Skin epidermis (tissue), 12 donors: ENCODE measurements around the gene RSL24D1.
"Not testable (repeated sequence)": the region's sequence is repeated elsewhere in the genome, so short reads cannot be mapped to it uniquely, and the experiment has no call there.

Experiments
- H3K27ac ChIP-seq, 21 experiments: fragments of 200-600 bp; sonication (generic) in 11 of 21; one replicate each; pipeline ENCODE4 v1.5.0; 2020; ENCODE audit warnings: mild to moderate bottlenecking in 3 of 21, inconsistent platforms in 2 of 21, moderate library complexity in 2 of 21
- H3K4me3 ChIP-seq, 7 experiments: fragments of 200-600 bp; sonication (generic) in 2 of 7; one replicate each; pipeline ENCODE4 v1.5.0; 2020; ENCODE audit warnings: inconsistent platforms in 2 of 7, mild to moderate bottlenecking in 2 of 7, moderate library complexity in 1 of 7

The RSL24D1 gene

GRCh38 chr15:55221090-55222011, 24.6 kb upstream of the RSL24D1 start:
- Histone ChIP-seq H3K4me3 (peak overlapping the region in 1 of 7 experiments; percentile 1), H3K27ac (peak overlapping the region in 17 of 21 experiments; percentile 11 to 84 (median 61))

- peak overlapping the region in 15 of 21 experiments; percentile 11 to 84 (median 61) for H3K27ac ChIP-seq
- peak overlapping the region in 1 of 7 experiments; percentile 1 for H3K4me3 ChIP-seq
These were observed 23.9 kb upstream of the RSL24D1 start for GRCh38 chr15:55220606-55221005.

GRCh38 chr15:55218056-55218455, 21.3 kb upstream of the RSL24D1 start:
- H3K27ac ChIP-seq = peak overlapping the region in 7 of 21 experiments; percentile 3 to 55 (median 20)

GRCh38 chr15:55204464-55204863, 7.7 kb upstream of the RSL24D1 start:
- H3K27ac ChIP-seq = no peak overlapping the region
- H3K4me3 ChIP-seq = no peak overlapping the region

More at GRCh38 chr15:55218056-55218455, 21.3 kb upstream of the RSL24D1 start:
- H3K4me3 ChIP-seq = no peak overlapping the region

GRCh38 chr15:55202206-55202605, 5.5 kb upstream of the RSL24D1 start:
- Histone ChIP-seq H3K4me3 (no peak overlapping the region), H3K27ac (no peak overlapping the region)

GRCh38 chr15:55198706-55199105, 2.0 kb upstream of the RSL24D1 start:
- H3K4me3 ChIP-seq = no peak overlapping the region
- no peak overlapping the region for H3K27ac ChIP-seq

GRCh38 chr15:55197719-55198118, 978 bp upstream of the RSL24D1 start:
- Histone ChIP-seq H3K4me3 (peak overlapping the region; percentile 70 to 95 (median 90)), H3K27ac (peak overlapping the region in 18 of 21 experiments; percentile 71 to 95 (median 88))

GRCh38 chr15:55197362-55197705, 593 bp upstream of the RSL24D1 start:
- peak overlapping the region; percentile 70 to 95 (median 90) for H3K4me3 ChIP-seq

GRCh38 chr15:55195996-55196395, 745 bp downstream of the RSL24D1 start:
- H3K4me3 ChIP-seq = peak overlapping the region; percentile 70 to 95 (median 90)
- peak overlapping the region in 20 of 21 experiments; percentile 71 to 96 (median 89) for H3K27ac ChIP-seq

More at GRCh38 chr15:55197362-55197705, 593 bp upstream of the RSL24D1 start:
- peak overlapping the region in 20 of 21 experiments; percentile 71 to 96 (median 88) for H3K27ac ChIP-seq

GRCh38 chr15:55194256-55194655, 2.5 kb downstream of the RSL24D1 start:
- Histone ChIP-seq H3K27ac (no peak overlapping the region), H3K4me3 (no peak overlapping the region)

- H3K4me3 ChIP-seq = no peak overlapping the region
- H3K27ac ChIP-seq = no peak overlapping the region
These were observed 10.4 kb downstream of the RSL24D1 start for GRCh38 chr15:55186331-55186730.

- Histone ChIP-seq H3K4me3 (no peak overlapping the region), H3K27ac (no peak overlapping the region)
These were observed 13.1 kb downstream of the RSL24D1 start for GRCh38 chr15:55183679-55184078.

GRCh38 chr15:55179141-55179540, 17.6 kb downstream of the RSL24D1 start:
- no peak overlapping the region for H3K27ac ChIP-seq
- H3K4me3 ChIP-seq = no peak overlapping the region

- no peak overlapping the region for H3K27ac ChIP-seq
- H3K4me3 ChIP-seq = no peak overlapping the region
These were observed 26.4 kb downstream of the RSL24D1 start for GRCh38 chr15:55170361-55170760.

- no peak overlapping the region for H3K27ac ChIP-seq
These were observed 28.3 kb downstream of the RSL24D1 start for GRCh38 chr15:55168350-55168974.

GRCh38 chr15:55164284-55164683, 32.5 kb downstream of the RSL24D1 start:
- Histone ChIP-seq H3K4me3 (no peak overlapping the region), H3K27ac (no peak overlapping the region)

More at GRCh38 chr15:55168350-55168974, 28.3 kb downstream of the RSL24D1 start:
- no peak overlapping the region for H3K4me3 ChIP-seq

- Histone ChIP-seq H3K27ac (no peak overlapping the region), H3K4me3 (no peak overlapping the region)
These were observed 45.1 kb downstream of the RSL24D1 start for GRCh38 chr15:55151631-55152030.

- H3K4me3 ChIP-seq, H3K27ac ChIP-seq: not testable (repeated sequence)
These were observed 53.6 kb downstream of the RSL24D1 start for GRCh38 chr15:55143132-55143531.

- Histone ChIP-seq H3K4me3 (no peak overlapping the region), H3K27ac (no peak overlapping the region)
These were observed 62.8 kb downstream of the RSL24D1 start for GRCh38 chr15:55133972-55134371.

- no peak overlapping the region for H3K4me3 ChIP-seq
These were observed 64.1 kb downstream of the RSL24D1 start for GRCh38 chr15:55132672-55133071.

More at GRCh38 chr15:55132672-55133071, 64.1 kb downstream of the RSL24D1 start:
- H3K27ac ChIP-seq = no peak overlapping the region
